Ammon's horn (tissue), 1 donor: ENCODE measurements around the gene SUPT3H.
"Not testable (repeated sequence)": the region's sequence is repeated elsewhere in the genome, so short reads cannot be mapped to it uniquely, and the experiment has no call there.

ENCODE experiments used
- DNase-seq: peaks from one replicate; pipeline ENCODE4 v3.0.0-alpha.2; 2016; ENCODE audit warnings: low spot score

Gene SUPT3H

DNA sequence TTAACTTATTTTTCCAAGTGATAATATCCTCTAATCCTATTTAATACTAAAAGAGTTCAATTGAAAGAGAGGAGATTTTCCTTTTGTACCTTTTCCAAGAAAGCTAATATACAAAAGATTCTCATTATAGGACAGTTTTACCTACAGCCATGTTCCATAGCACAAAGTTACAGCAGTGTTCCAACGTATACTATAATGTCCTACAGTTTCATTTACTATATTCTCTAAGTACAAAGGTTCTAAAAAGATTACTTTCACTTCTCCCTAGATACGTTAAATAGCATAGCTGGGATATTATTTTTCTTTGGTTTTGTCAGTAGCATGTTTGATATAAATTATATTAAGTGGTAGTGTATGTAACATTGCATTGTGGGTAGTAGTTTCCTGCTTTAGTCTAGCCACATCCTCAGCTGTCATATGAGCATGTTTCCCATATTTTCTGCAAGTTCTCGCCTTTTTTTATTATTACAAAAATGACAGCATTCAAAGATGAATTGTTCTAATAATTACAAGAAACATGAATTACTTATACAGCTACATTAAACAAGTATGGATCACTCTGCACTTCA is 54.0 kb downstream of the SUPT3H start:
- no peak for DNase-seq

DNA sequence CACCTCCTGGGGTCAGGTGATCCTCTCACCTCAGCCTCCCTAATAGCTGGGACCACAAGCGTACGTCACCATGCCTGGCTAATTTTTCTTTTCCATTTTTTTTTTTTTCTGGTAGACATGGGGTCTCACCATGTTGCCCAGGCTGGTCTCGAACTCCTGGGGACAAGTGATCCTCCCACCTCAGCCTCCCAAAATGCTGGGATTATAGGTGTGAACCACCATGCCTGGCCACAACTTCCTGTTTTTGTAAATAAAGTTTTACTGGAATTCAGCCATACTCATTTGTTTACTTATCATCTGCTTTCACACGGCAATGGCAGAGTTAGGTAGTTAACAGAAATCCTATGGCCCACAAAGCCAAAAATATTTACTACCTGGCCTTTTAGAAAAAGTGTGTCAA is 57.4 kb downstream of the SUPT3H start:
- DNase-seq: no peak

DNA sequence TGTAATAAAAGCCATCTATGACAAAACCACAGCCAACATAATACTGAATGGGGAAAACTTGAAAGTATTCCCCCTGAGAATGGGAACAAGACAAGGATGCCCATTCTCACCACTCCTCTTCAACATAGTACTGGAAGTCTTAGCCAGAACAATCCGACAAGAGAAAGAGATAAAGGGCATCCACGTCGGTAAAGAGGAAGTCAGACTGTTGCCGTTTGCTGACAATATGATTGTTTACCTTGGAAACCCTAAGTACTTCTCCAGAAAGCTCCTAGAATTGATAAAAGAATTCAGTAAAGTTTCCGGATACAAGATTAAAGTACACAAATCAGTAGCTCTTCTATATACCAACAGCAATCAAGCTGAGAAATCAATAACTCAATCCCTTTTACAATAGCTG is 63.6 kb downstream of the SUPT3H start:
- DNase-seq: no peak

DNA sequence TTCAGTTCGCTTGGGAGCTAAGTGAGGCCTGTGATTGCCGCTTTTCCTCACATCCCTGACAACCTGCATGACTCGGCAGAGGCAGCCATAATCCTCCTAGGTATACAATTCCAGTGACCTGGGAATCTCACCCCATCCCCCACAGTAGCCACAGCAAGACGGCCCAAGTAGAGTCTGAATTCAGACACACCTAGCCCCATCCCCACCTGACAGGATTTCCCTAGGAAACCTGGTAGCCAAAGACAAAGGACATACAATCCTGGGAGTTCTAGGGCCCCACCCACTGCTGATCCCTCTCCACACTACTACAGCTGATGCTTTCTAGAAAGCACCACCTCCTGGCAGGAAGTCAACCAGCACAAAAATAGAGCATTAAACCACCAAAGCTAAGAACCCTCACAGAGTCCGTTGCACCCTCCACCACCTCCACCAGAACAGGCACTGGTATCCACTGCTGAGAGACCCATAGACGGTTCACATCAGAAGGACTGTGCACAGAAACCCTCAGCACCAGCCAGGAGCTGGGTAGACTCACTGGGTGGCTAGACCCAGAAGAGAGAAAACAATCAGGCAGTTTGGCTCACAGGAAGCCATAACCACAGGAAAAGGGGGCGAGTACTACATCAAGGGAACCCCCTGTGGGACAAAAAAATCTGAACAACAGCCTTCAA is 67.5 kb downstream of the SUPT3H start:
- DNase-seq: no peak

DNA sequence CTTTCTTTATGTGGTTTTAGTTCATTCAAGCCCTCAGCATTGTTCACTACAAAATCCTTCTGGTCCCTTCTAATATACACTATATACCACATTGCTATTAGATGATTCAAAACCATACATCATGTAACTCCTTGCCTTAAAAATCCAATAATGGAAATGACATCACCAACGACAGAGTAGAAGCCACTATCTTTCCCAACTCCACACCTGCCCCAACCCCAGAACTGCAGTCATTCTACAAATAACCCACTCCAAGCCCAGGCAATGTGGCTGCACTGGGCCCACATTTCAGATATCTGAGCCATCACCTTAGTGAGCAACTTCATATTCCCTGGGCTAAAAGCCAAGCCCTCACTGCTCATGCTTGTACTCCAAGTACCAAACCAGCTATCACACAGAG is 72.2 kb downstream of the SUPT3H start:
- DNase-seq: no peak

DNA sequence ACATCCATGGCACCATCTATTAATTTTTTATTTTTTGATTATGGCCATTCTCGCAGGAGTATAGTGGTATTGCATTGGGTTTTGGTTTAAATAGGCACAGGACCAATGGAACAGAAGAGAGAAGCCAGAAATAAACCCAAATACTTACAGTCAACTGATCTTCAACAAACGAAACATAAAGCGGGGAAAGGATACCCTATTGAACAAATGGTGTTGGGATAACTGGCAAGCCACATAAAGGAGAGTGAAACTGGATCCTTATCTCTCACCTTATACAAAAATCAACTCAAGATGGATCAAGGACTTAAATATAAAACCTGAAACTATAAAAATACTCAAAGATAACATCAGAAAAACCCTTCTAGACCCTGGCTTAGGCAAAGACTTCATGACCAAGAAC is 74.9 kb downstream of the SUPT3H start:
- no peak for DNase-seq

DNA sequence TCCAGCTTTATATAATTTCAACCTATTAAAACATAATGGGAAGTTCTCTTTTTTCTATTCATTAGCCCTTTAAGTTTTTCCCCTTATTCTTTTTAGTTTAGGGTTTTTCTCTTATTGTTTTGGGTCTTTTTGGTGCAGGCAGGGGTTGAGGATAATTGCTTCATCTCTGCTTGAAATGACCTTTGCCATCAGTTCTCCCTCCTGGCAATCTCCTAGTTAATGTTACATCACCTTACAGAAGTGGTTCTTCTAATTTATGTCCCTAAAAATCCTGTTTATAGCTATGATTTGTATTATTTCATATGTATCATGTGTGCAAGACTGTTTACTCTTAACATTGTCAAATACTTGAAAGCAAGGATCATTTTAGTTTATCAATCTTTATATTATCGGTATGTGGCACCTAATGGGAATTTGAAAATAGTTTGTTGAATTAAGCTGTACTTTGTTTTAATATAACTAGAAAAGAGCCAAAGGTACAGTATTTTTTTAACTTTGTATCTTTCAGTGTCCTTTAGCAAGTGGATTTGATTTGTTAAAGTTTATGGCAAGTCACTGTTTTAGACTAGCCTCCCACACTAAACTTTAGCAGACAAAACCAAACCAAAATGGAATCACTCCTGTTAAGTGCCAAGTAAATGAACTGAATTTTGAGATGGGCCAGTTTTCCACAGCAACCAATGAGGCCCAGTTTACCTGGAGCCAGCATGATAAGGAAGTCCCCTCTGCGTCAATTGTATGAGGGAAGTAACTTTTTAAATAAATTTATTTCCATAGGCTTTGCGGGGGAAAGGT is 76.2 kb downstream of the SUPT3H start:
- DNase-seq: no peak

DNA sequence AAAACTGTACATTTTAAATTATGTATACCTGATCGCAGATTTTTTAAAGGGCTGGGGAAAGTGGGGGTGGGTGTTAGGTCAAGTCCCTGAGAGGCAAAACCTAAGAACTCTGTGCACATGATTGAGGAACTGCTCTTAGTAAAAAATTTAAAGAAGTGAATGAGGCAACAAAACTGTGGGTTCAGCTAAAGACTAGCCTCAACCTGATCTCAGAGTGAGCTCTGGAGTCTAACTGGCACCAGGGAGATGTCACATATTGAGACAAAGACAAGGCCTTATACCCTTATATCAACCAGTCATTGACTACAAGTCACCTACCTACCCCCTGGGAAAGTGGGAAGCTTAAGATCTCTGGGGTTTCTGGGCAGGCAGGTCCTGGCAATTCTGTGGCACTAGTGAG is 77.0 kb downstream of the SUPT3H start:
- no peak for DNase-seq

DNA sequence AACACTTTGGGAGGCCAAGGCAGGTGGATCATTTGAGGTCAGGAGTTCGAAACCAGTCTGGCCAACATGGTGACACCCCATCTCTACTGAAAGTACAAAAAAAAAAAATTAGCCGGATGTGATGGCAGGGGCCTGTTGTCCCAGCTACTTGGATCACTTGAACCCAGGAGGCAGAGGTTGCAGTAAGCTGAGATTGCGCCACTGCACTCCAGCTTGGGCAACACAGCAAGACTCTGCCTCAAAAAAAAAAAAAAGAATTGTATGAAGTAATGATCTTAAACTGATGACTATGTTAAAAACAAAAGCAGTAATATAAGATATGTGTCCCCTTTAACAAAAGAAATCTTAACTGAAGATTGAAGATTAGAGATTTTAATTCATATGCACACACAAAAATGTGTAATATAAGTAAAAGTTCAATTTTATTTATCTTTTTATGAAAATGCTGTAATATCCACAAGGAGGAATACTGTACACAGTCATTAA is 78.6 kb downstream of the SUPT3H start:
- DNase-seq: no peak

DNA sequence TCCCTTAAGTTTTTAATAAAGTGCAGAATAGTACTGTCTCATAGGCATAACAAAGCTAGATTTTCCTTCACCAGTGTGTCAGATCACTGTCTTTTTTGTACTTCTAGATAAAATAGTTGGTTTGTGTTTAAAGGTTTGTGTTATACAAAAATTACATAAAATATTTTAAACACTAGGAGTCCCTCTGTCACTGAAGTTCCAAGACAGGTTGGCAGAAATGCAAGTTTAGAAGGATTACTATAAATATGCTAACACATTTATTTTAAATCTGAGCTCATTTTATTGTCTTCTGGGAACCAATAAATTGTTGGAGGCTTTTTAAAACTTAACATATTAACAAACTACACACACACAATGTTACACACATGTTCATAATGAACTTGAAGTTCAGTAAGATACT is 80.4 kb downstream of the SUPT3H start:
- no peak for DNase-seq

DNA sequence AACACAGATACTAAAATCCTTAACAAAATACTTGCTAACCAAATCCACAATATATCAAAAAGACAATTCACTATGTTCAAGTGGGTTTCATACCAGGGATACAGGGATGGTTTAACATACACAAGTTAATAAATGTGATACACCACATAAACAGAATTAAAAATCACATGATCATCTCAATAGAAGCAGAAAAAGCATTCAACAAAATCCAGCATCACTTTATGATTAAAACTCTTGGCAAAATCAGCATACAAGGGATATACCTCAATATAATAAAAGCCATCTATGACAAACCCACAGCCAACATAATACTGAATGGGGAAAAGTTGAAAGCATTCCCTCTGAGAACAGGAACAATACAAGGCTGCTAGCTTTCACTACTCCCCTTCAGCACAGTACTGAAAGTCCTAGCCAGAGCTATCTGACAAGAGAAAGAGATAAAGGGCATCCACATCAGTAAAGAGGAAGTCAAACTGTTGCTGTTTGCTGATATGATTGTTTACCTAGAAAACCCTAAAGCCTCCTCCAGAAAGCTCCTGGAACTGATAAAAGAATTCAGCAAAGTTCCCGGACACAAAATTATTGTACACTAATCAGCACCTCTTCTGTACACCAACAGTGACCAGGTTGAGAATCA is 83.6 kb downstream of the SUPT3H start:
- DNase-seq: not testable (repeated sequence)

DNA sequence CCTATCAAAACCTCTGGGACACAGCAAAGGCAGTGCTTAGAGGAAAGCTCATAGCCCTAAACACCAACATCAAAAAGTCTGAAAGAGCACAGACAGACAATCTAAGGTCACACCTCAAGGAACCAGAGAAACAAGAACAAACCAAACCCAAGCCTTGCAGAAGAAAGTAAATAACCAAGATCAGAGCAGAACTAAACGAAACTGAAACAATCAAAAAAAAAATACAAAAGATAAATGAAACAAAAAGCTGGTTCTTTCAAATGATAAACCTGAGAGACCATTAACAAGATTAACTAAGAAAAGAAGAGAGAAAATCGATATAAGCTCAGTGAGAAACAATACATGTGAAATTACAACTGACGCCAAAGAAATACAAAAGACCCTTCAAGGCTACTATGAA is 84.4 kb downstream of the SUPT3H start:
- DNase-seq: no peak

DNA sequence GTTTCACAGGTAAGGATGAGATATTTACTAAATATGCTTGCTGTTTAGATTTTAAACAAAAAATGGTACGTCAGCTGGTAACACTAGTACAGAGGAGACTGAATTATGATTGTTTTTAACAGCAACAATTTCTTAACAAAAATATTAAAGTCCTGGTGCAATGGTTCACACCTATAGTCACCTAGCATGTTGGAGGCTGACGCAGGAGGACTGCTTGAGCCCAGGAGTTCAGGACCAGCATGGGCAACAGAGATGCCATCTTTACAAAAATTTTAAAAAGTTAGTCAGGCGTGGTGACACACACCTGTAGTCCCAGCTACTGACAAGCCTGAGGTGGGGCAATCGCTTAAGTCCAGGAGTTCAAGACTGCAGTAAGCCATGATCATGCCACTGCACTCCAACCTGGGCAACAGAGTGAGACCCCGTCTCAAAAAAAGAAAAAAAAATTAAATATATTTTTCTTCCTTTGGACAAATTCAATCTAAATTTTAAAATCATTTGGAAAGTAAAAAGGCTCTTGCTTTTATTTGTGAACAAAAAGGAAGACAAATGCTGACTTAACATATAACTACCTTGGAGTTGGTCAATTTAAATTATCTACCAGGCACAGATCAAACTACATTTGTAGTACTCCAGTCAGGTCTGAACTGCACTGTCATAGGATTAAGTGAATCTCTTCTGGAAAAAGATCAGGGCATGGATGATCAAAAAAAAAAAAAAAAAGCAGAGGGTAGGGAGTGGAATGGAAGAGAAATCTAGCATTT is 87.8 kb downstream of the SUPT3H start:
- no peak for DNase-seq

DNA sequence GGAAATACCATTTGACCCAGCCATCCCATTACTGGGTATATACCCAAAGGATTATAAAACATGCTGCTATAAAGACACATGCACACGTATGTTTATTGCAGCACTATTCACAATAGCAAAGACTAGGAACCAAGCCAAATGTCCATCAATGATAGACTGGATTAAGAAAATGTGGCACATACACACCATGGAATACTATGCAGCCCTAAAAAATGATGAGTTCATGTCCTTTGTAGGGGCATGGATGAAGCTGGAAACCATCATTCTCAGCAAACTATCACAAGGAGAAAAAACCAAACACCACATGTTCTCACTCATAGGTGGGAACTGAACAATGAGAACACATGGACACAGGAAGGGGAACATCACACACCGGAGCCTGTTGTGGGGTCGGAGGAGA is 91.0 kb downstream of the SUPT3H start:
- not testable (repeated sequence) for DNase-seq

DNA sequence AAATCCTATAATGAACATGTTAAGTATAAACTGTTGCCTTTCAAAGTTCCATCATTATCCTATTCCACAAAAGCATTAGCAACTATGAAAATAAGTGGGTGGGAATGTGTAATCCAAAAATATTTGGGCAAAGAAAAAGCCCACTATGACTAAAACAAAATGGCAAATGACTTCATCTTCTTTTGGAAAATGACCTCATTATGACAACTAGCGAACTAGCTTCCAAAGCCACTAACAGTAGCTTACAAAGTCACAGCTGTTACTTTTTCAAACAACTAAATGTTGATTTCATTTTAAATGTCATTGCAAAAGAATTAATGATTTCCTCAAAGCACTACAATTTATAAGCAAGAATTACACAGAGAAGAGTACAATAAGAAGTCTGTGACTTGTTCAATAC is 99.4 kb downstream of the SUPT3H start:
- DNase-seq: no peak

DNA sequence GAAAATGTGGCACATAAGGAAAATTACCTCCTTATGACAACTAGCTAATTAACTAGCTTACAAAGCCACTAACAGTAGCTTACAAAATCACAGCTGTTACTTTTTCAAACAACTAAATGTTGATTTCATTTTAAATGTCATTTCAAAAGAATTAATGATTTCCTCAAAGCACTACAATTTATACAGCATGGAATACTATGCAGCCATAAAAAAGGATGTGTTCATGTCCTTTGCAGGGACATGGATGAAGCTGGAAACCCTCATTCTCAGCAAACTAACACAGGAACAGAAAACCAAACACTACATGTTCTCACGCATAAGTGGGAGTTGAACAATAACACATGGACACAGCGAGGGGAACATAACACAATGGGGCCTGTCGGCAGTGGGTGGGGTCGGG is 100.0 kb downstream of the SUPT3H start:
- DNase-seq: not testable (repeated sequence)

DNA sequence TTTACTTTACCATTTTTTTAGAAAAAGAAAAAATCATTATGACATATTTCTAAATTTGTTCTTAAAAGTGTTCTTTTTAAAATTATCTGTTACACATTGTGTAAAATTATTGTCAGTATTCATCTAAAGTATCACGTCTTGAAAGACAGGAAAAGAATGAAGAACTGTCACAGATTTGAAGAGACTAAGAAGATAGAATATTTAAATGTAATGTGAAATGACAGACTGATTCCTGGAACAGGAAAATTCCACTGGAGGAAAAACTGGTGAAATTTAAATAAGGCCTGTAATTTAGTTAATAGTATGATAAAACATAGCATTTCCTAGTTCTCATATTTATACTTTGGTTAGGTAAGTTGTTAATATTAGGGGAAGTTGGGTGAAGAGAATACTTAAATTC is 102.4 kb downstream of the SUPT3H start:
- DNase-seq: no peak

DNA sequence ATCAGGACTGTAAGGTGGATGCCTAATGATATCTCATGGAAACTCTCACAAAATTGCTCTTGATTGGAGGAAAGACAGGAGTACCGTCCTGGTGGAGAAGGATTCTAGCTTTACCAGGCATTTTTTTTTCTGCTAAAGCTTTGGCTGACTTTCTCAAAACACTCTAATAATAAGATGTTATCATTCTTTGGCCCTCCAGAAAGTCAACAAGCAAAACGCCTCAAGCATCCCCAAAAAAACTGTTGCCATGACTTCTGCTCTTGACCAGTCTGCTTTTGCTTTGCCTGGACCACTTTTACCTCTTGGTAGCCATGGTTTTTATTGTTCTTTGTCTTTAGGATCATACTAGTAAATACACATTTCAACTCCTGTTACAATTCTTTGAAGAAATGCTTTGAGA is 105.1 kb downstream of the SUPT3H start:
- DNase-seq: no peak

DNA sequence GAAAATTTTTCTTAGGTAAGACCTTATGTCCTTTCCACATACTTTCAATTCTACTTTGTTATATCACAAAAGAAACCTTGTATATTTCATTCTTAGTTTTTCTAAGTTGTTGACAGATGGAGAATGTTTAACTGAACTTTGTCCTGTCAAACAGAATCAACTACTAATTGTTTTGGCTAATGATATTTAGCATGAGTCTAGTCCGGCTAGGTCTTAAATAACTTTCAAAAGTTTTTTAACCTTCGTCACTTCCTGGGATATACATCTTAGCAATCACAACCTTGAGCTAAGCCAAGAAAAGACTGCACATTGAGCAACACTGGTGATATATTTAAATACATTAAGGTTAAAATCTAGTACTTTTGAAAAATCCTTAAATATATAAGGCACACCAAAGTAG is 112.5 kb downstream of the SUPT3H start:
- no peak for DNase-seq

DNA sequence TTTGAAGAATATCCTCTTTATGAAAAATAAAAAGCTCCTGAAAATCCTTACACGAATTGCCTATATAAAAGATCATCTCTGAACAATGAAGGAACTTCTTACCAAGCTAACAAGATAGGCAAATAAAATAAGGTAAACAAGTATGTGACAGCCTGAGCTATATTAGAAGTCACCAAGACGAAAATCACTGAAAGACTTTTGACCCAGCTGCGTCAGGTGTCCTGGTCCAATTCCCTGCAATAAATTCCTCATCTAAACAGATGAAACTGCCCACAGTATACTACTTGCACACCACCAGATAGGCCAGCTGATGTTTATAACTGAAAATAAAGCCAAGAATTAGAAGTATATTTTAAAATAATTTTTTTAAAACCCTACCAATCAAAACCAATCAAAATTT is 117.0 kb downstream of the SUPT3H start:
- no peak for DNase-seq

DNA sequence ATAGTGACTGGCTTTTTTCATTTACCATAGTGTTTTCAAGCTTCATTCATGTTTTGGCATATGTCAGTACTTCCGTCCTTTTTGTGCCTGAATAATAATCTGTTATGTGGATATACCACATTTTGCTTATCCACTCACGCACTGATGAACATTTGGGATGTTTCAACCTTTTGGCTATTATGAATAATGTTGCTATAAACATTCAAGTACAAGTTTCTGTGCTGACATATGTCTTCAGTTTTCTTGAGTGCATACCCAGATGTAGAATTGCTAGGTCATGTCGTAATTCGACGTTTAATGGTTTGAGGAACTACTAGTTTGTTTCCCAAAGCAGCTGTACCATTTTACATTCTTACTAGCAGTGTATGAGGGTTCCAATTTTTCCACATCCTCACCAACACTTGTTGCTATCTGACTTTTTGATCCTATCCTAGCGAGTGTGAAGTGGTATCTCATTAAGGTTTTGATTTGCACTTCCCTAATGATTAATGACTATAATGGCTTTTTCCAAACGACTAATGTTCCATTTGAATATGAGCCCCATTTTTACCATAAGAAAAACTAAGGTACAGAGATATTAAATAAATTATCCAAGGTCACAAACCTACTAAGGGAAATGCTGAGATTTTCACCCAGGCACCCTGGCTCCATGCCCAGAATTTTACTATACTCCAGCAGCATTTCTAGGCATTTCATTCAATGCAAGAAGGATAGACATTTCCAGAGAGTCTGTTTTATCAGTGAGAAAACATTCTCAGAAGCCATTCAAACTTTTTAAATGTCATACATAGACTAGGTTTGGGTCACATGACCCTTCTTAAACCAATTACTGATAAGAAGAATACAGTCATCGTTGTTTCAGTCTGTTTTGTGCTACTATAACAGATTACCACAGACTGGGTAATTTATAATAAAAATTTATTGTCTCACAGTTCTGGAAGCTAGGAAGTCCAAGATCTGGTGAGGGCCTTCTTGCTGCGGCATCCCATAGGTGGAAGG is 120.7 kb downstream of the SUPT3H start:
- DNase-seq: no peak
